Stimulated activated CD4-positive, alpha-beta T cell treated with anti-CD3 and anti-CD28 coated beads, TNF-alpha, amount 100 ng/mL, for 1 hour (primary cell): Measurements from ENCODE around the gene RBM44.
"Not testable (repeated sequence)": the region's sequence is repeated elsewhere in the genome, so short reads cannot be mapped to it uniquely, and the experiment has no call there.

Experiments
- DNase-seq, 3 donors: peaks; one replicate each; pipeline ENCODE4 v3.0.0-alpha.2; 2020; ENCODE audit warnings: low read depth in 3 of 3, low spot score in 1 of 3

The RBM44 gene

GRCh38 chr2:237857791-237858190 lies 59.2 kb downstream of the RBM44 start:
- DNase-seq = no peak

- DNase-seq = no peak
Observed at GRCh38 chr2:237858294-237859081, 59.9 kb downstream of the RBM44 start.

GRCh38 chr2:237859082-237859433 lies 60.5 kb downstream of the RBM44 start:
- DNase-seq = no peak

- DNase-seq = no peak
Observed at GRCh38 chr2:237859533-237860272, 61.1 kb downstream of the RBM44 start, which contains the start of gene RAMP1. Gene RAMP1, plus strand, starts transcription at chr2:237859623. Its CDS starts 53 bp downstream, at chr2:237859676.

GRCh38 chr2:237860273-237860935 lies 61.8 kb downstream of the RBM44 start:
- DNase-seq = no peak

- no peak for DNase-seq
Observed at GRCh38 chr2:237861875-237862527, 63.4 kb downstream of the RBM44 start.

- DNase-seq = no peak
Observed at GRCh38 chr2:237862528-237862895, 63.9 kb downstream of the RBM44 start.

- no peak for DNase-seq
Observed at GRCh38 chr2:237863102-237863511, 64.5 kb downstream of the RBM44 start.

- DNase-seq = no peak
Observed at GRCh38 chr2:237863689-237864443, 65.3 kb downstream of the RBM44 start.

- DNase-seq = no peak
Observed at GRCh38 chr2:237864444-237864931, 65.9 kb downstream of the RBM44 start.

- DNase-seq = no peak
Observed at GRCh38 chr2:237864940-237865622, 66.5 kb downstream of the RBM44 start.

GRCh38 chr2:237865623-237866041 lies 67.1 kb downstream of the RBM44 start:
- DNase-seq = no peak

- DNase-seq = no peak
Observed at GRCh38 chr2:237866101-237866621, 67.6 kb downstream of the RBM44 start.

GRCh38 chr2:237867465-237867864 lies 68.9 kb downstream of the RBM44 start:
- no peak for DNase-seq

GRCh38 chr2:237868074-237868473 lies 69.5 kb downstream of the RBM44 start:
- DNase-seq = not testable (repeated sequence)

GRCh38 chr2:237868631-237869342 lies 70.2 kb downstream of the RBM44 start:
- DNase-seq = no peak

GRCh38 chr2:237869343-237870102 lies 70.9 kb downstream of the RBM44 start:
- no peak for DNase-seq

GRCh38 chr2:237870126-237870525 lies 71.5 kb downstream of the RBM44 start:
- no peak for DNase-seq
